Spinal cord (tissue), 10 donors: ENCODE results near the gene STARD3. TPM values are rescaled to one million over a fixed set of nuclear protein-coding genes. Genes with fewer than 3 reads are reported as not detected.
A peak's percentile ranks its signal among the peaks of the same experiment; 100 is the strongest.

Experiments
- DNase-seq, 6 donors: peaks; one replicate each; pipeline versions ENCODE4 v3.0.0 to v3.0.0-alpha.2; 2013 to 2015; ENCODE audit warnings: low spot score in 6 of 6, low read depth in 4 of 6
- H3K27ac ChIP-seq: one replicate; pipeline ENCODE4 v1.5.1; 2013; ENCODE audit warnings: low read depth, low read length, control low read depth
- H3K27me3 ChIP-seq: one replicate; pipeline ENCODE4 v1.6.1; 2013; ENCODE audit warnings: low read length; ENCODE audit not compliant: control insufficient read depth, insufficient read depth
- H3K36me3 ChIP-seq: one replicate; pipeline ENCODE4 v1.6.1; 2013; ENCODE audit warnings: low read length; ENCODE audit not compliant: control insufficient read depth, insufficient read depth
- H3K4me1 ChIP-seq: one replicate; pipeline ENCODE4 v1.6.1; 2013; ENCODE audit warnings: low read length; ENCODE audit not compliant: control insufficient read depth, insufficient read depth
- H3K4me3 ChIP-seq: one replicate; pipeline ENCODE4 v1.5.1; 2013; ENCODE audit warnings: low read depth, low read length, control low read depth
- H3K9me3 ChIP-seq: one replicate; pipeline ENCODE4 v1.6.1; 2013; ENCODE audit warnings: low read length; ENCODE audit not compliant: control insufficient read depth, insufficient read depth
- WGBS: methylation state at CpG from one replicate; pipeline ENCODE4 v1.1.5; 2013; ENCODE audit warnings: missing lambda C conversion rate; ENCODE audit not compliant: insufficient coverage; 5-methylcytosine and 5-hydroxymethylcytosine counted together
- polyA plus RNA-seq, 2 donors: library from polyadenylated mRNA; unstranded; fragments of 120-200 nt; gene quantifications; one replicate each; pipeline ENCODE4 v1.2.1, GENCODE V29; 2013; ENCODE audit not compliant: insufficient read length in 2 of 2
- total RNA-seq, 2 donors: library from RNA; depleted of rRNA in 1 of 2; stranded (reverse); fragments of 120-200 nt in 1 of 2; fragments of >200 nt in 1 of 2; gene quantifications; one replicate each; pipeline versions ENCODE4 v1.2.3 to v1.2.4, GENCODE V29; 2013 to 2014
- donor health status: healthy.

STARD3 gene
- total and polyA plus RNA-seq, 4 donors, result 17.2 to 76.8 (median 49.4) TPM

DNA sequence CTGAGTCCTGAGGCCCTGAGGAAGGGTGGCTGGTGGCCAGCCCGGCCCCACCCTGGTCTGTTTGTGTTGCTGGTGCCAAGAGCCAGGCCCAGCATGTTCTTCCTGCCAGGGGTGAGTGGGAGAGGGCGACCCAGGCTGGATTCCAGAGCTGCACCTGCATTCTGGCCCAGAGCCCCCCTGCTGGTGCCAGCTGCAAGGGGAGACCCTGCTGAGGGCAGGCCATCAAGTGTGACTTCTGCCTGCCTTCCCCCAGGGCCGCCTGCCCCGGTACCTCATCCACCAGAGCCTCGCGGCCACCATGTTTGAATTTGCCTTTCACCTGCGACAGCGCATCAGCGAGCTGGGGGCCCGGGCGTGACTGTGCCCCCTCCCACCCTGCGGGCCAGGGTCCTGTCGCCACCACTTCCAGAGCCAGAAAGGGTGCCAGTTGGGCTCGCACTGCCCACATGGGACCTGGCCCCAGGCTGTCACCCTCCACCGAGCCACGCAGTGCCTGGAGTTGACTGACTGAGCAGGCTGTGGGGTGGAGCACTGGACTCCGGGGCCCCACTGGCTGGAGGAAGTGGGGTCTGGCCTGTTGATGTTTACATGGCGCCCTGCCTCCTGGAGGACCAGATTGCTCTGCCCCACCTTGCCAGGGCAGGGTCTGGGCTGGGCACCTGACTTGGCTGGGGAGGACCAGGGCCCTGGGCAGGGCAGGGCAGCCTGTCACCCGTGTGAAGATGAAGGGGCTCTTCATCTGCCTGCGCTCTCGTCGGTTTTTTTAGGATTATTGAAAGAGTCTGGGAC lies 25.8 kb downstream of the STARD3 start:
- Histone ChIP-seq H3K9me3 (no peaks in the 10 kb centered on the region), H3K36me3 (peaks cover 71% of the 10 kb centered on the region), H3K27ac (no peak overlapping the region), H3K4me1 (peaks cover 50% of the 10 kb centered on the region), H3K27me3 (peaks cover 10% of the 10 kb centered on the region), H3K4me3 (no peak overlapping the region)
- DNase-seq, result no peak
- WGBS, result 79% methylated on average over 19 of the region's 22 CpGs

DNA sequence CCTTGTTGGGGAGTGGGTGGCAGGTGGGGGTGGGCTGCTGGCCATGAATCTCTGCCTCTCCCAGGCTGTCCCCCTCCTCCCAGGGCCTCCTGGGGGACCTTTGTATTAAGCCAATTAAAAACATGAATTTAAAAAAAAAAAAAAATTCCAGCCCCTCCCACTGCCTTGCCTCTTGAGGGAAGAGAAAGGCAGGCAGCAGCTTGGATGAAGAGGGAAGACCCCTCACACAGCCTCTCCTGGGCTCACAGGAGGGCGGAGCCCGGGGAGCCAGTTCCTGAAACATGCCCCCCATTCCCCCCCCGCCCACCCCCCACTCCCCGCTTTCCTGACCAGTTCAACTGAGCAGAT lies 26.4 kb downstream of the STARD3 start:
- no peaks in the 10 kb centered on the region for H3K9me3 ChIP-seq
- no peak for DNase-seq
- H3K27ac ChIP-seq, result no peak overlapping the region
- peaks cover 65% of the 10 kb centered on the region for H3K36me3 ChIP-seq
- WGBS, result no CpG with 5 or more reads among the region's 4 CpGs
- peaks cover 13% of the 10 kb centered on the region for H3K27me3 ChIP-seq
- H3K4me3 ChIP-seq, result no peak overlapping the region
- H3K4me1 ChIP-seq, result peaks cover 55% of the 10 kb centered on the region

DNA sequence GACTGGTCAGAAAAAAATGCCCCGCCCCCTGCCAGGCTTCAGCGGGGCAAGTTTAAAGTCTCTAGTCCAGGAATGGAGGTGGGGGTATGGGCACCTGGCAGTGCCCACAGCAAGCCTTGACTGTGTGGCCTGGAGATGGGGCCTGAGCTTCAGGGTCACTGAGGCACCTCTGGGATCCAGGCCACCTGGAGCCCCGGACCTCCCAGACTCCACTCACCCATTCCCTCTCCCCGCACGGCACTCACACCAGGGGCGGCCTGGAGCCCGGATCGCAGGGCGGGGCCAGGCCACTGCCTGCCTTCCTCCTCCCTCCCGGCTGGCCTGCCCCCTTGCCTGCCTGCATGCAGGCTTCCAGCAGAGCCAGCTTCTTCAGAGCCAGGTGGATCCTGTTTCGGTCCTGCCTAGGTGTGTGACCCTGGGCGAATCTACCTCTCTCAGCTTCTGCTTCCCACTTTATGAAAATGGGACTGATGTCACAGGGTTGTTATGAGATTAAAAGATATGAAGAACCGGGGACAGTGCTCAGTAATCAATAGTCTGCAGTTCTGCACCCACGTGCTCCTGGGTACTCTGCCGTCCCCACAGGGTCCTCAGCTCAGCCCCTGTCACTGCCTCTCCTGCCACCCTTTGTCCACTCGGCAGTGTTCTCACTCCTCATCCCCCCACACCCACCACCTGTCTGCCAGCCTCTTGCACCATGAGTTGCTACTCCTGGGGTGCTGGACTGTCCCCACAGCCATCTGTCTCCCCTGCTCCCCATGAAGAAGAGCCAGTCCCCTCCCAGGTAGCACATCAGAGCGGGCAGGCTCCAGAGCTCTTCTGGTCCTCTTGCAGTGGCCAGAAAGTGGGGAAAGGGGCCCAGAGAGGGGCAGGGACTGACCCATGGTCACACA lies 27.0 kb downstream of the STARD3 start:
- no peaks in the 10 kb centered on the region for H3K9me3 ChIP-seq
- peaks cover 61% of the 10 kb centered on the region for H3K4me1 ChIP-seq
- WGBS, result 40% methylated on average over 13 of the region's 17 CpGs
- peaks cover 18% of the 10 kb centered on the region for H3K27me3 ChIP-seq
- peaks cover 59% of the 10 kb centered on the region for H3K36me3 ChIP-seq
- DNase-seq, result no peak
- no peak overlapping the region for H3K4me3 ChIP-seq
- no peak overlapping the region for H3K27ac ChIP-seq

DNA sequence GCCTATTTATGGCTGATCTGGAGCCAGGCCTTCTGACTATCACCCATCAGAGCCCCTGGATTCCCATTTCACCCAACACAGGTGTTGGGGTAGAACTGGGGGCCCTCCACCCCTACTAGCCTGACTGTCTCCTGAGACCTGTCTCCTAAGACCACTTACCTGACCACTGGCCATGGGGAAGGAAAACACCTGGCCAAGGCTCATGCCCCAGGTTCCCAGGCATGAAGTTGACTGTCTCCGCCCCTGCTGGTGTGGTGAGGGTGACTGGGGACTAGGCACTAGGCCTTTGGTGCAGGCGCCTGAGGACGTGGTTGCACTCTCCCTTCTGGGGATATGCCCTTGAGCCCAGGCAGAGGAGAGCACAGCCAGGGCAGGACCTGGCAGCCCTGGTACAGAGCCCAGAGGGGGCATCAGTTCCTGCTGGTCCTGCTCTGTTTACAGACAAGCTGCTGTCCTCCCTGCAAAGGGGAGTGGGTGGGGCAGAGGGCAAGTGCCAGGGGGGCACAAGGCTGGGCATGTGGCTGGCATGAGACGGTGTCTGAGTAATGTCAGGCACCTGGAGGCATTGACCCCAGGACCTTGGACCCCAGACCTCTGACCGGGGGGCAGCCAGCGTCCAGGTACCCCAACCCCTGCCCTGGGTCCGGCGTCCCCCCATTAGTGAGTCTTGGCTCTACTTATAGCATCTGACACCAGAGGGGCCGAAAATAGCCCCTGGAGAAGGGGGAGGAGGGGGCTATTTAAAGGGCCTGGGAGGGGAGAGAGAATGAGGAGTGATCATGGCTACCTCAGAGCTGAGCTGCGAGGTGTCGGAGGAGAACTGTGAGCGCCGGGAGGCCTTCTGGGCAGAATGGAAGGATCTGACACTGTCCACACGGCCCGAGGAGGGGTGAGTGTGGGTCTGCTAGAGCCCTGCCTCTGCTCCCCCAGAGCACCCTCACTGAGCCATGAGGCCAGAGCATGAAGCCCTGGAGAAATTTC lies 27.9 kb downstream of the STARD3 start, which contains the start of gene TCAP:
TSS of gene TCAP (plus strand) at position 769 of the 981 bp plus-strand sequence. CDS start at position 780, 11 bp downstream.
- Histone ChIP-seq H3K9me3 (no peaks in the 10 kb centered on the region), H3K27ac (no peak within 1 kb of the TSS), H3K4me1 (peaks cover 68% of the 10 kb centered on the region), H3K27me3 (peaks cover 26% of the 10 kb centered on the region), H3K4me3 (no peak within 1 kb of the TSS), H3K36me3 (peaks cover 54% of the 10 kb centered on the region)
- 63% methylated on average over 11 of the region's 15 CpGs for WGBS
- DNase-seq, result no peak

DNA sequence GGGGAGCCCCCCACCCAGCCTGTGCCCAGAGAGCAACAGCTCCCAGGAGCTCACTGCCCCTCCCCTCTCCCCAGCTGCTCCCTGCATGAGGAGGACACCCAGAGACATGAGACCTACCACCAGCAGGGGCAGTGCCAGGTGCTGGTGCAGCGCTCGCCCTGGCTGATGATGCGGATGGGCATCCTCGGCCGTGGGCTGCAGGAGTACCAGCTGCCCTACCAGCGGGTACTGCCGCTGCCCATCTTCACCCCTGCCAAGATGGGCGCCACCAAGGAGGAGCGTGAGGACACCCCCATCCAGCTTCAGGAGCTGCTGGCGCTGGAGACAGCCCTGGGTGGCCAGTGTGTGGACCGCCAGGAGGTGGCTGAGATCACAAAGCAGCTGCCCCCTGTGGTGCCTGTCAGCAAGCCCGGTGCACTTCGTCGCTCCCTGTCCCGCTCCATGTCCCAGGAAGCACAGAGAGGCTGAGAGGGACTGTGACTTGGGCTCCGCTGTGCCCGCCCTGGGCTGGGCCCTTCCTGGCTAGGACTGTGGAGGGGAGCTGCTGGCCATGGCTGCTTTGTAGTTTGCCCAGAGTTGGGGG lies 28.8 kb downstream of the STARD3 start:
- H3K36me3 ChIP-seq, result peaks cover 48% of the 10 kb centered on the region
- H3K27ac ChIP-seq, result no peak overlapping the region
- no peak overlapping the region for H3K4me3 ChIP-seq
- H3K27me3 ChIP-seq, result peaks cover 34% of the 10 kb centered on the region
- no peaks in the 10 kb centered on the region for H3K9me3 ChIP-seq
- WGBS, result 37% methylated on average over 17 of the region's 17 CpGs
- peaks cover 65% of the 10 kb centered on the region for H3K4me1 ChIP-seq
- DNase-seq, result no peak

DNA sequence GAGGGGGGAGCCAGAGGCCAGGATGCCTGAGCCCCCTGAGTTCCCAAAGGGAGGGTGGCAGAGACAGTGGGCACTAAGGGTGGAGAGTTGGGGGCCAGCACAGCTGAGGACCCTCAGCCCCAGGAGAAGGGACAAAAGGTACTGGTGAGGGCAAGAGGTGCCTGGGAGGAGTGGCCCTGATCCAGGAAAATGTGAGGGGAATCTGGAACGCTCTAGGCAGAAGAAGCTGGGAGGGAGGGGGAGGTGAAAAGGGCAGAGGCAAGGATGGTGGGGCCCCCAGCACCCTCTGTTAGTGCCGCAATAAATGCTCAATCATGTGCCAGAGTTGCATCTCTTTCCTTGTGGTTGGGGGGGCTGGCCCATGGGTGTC lies 29.3 kb downstream of the STARD3 start:
- H3K27me3 ChIP-seq, result peaks cover 39% of the 10 kb centered on the region
- no peak overlapping the region for H3K27ac ChIP-seq
- no peak for DNase-seq
- WGBS, result 10% methylated on average over 2 of the region's 2 CpGs
- H3K36me3 ChIP-seq, result peaks cover 43% of the 10 kb centered on the region
- no peaks in the 10 kb centered on the region for H3K9me3 ChIP-seq
- peaks cover 67% of the 10 kb centered on the region for H3K4me1 ChIP-seq
- H3K4me3 ChIP-seq, result no peak overlapping the region

DNA sequence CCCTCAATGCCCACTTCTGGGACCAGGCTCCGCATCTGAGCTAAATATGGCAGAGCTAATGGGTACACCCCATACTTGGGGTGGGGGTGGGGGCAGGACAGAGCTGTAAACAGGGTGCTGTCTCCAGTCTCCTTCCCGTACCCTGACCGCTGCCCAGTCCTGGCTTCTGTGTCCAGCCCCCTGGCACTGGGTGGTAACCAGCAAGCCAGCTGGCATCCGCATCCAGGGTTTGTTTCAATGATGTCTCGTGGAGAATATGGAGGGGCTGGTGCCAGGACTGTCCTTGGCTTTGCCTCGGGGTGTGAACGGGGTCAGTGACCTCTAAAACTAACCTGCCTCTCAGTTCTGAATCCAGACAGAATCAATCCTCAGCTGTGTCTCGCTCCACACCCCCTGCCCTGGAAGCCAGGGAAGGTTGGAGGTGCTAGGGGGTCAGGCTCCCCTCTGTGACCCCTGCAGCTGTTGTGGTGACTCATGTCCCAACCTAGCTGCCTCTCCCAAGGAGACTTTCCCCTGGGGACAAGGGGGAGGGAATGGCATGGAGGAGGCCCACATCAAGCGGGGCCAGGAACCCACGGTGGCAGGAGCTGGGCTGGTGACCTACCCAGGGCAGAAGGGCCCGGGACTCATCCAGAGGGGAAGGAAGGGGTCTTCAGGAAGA lies 29.8 kb downstream of the STARD3 start:
- peak in 1 of 6 donors; percentile 64 for DNase-seq
- Histone ChIP-seq H3K36me3 (peaks cover 38% of the 10 kb centered on the region), H3K4me3 (no peak overlapping the region), H3K27me3 (peaks cover 39% of the 10 kb centered on the region), H3K27ac (no peak overlapping the region), H3K4me1 (peaks cover 68% of the 10 kb centered on the region), H3K9me3 (no peaks in the 10 kb centered on the region)
- 46% methylated on average over 4 of the region's 11 CpGs for WGBS

DNA sequence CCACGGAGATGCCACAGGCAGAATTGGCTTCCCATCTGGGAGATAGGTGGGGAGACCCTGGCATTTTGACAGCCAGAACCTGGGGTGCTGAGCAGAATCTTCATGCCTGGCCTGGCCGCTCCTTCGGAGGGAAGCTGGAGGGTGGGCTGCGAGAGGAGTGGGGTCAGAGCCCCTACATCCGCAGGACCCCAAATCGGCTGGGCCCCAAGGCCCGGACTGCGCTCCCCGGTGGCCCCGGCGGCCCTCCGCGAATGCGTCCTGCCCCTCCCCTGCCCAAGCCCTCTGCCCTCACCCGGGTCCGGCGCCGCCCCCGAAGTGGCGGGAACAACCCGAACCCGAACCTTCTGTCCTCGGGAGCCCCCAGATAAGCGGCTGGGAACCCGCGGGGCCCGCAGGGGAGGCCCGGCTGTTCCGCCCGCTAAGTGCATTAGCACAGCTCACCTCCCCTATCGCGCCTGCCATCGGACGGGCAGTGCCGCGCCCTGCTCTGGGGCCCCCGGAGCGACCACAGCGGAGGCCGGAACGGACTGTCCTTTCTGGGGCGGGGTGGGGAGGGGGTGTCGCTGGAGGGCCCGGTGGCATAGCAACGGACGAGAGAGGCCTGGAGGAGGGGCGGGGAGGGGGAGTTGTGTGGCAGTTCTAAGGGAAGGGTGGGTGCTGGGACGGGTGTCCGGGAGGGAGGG lies 30.5 kb downstream of the STARD3 start:
- WGBS, result 10% methylated on average over 48 of the region's 49 CpGs
- H3K27ac ChIP-seq, result no peak overlapping the region
- no peaks in the 10 kb centered on the region for H3K9me3 ChIP-seq
- no peak overlapping the region for H3K4me3 ChIP-seq
- H3K4me1 ChIP-seq, result peaks cover 68% of the 10 kb centered on the region
- H3K27me3 ChIP-seq, result peaks cover 39% of the 10 kb centered on the region
- H3K36me3 ChIP-seq, result peaks cover 31% of the 10 kb centered on the region
- DNase-seq, result peak in 1 of 6 donors; percentile 28
